NOMO-1 treated with DMSO at 0.1 percent for 48 hours (cell line): ENCODE data around the gene STAB1.

ENCODE experiments used
- DNase-seq: peaks from one replicate; lab custom pipeline; 2025; ENCODE audit not compliant: unreplicated experiment; lab: John Stamatoyannopoulos, UW

STAB1 gene

DNA sequence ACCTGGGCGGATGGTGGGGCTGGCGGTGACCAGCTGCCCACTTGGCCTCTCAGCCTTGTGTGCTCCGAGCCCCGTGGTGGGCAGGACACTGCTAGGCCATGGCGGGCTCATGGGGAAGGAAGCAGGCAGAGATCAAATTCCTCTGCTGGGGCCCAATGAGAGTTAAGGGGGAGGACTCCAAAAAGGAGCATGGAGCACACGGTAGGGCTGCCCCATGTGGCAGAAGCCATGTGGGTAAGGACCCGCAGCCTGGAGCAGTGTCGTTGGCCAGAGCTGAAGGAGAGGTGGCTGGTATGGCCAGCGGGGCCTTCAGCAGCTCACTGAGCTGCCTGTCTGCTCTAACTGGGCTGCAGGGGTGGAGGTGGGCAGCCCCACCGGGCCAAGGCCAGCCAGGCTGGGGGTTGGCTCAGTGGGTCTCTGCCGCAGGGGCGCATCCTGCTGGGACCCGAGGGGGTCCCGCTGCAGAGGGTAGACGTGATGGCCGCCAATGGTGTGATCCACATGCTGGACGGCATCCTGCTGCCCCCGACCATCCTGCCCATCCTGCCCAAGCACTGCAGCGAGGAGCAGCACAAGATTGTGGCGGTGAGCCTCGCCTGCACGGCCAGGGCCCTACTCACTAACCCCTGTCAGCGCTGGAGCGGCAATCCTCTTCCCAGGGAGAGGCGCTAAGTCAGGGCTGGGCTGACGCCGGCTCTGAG, 11.3 kb downstream of the STAB1 start:
- no peak for DNase-seq

DNA sequence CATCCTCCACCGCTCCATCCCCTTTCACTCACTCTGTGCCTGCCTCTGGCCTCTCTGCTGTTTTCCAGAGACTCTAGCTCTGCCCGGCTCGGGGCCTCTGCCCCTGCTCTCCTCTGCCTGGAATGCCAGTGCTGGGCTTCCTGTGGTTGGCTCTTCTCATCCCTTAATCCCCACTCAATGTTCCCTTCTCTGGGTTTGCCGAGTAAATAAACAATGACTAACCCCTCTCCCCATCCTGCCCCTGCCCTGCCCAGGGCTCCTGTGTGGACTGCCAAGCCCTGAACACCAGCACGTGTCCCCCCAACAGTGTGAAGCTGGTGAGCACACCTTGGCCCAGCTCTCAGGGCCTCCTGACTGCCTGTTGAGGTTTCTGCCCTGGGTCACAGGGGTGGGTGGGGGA, 12.2 kb downstream of the STAB1 start:
- no peak for DNase-seq

DNA sequence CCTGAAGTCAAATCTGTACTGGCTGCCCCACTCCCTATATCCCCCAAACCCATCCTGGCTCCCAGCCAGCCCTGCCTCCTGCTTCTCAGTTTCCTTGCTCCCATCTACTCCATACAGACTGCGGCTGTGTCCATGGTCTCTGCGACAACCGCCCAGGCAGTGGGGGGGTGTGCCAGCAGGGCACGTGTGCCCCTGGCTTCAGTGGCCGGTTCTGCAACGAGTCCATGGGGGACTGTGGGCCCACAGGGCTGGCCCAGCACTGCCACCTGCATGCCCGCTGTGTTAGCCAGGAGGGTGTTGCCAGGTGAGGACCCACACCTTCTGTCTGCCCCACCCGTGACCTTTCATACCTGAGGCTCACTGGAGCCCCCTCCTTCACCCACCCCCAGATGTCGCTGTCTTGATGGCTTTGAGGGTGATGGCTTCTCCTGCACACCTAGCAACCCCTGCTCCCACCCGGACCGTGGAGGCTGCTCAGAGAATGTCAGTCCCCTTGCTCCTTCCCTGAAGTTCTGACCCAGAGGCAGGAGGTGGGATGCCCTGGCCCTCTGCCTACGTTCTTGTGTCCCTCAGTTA, 14.7 kb downstream of the STAB1 start:
- DNase-seq = no peak

DNA sequence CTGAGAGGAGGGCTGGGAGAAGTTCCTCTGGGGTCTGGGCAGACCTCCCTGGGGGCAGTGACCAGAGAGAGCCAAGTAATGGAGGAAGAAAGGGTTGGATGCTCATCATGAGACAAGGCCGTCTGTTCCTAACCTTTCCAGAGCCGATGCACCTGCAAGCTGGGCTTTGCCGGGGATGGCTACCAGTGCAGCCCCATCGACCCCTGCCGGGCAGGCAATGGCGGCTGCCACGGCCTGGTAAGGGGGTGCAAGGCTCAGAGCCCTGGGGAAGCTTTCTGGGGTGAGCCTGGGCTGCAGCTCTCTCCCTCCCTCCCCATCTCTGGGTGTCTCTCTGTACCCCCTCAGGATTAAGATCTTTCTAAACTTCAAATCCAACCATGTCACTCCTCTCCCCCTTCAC, 16.4 kb downstream of the STAB1 start:
- no peak for DNase-seq

DNA sequence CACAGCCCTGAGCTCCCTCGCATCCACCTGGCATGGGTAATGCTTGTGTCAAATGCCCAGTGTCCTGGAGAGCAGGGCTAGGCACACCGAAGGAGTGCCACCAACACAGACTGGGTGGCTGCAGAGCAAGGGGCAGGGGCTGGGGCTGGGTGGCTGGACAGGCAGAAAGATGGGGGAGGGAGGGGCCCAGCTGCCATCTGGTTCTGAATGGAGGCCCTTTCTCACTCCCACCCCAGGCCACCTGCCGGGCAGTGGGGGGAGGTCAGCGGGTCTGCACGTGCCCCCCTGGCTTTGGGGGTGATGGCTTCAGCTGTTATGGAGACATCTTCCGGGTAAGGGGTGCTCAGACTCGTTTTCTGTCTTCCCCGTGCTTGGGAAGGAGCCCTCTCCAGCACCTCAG, 17.0 kb downstream of the STAB1 start:
- no peak for DNase-seq

DNA sequence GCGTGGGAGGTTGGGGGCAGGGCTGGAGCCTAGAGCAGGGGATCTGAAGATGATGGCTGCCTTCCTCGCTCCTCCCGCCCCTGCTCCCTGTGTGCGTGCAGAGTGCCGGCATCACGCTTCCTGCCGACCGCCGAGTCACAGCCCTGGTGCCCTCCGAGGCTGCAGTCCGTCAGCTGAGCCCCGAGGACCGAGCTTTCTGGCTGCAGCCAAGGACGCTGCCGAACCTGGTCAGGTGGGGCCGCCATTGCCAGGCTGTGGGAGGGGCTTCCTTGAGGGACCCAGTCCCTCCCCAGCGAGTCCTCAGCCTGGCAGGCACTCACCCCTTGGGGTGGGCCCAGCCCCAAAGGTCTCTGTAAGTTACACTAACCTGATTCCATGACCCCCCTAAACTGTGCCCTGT, 17.6 kb downstream of the STAB1 start:
- DNase-seq = no peak

DNA sequence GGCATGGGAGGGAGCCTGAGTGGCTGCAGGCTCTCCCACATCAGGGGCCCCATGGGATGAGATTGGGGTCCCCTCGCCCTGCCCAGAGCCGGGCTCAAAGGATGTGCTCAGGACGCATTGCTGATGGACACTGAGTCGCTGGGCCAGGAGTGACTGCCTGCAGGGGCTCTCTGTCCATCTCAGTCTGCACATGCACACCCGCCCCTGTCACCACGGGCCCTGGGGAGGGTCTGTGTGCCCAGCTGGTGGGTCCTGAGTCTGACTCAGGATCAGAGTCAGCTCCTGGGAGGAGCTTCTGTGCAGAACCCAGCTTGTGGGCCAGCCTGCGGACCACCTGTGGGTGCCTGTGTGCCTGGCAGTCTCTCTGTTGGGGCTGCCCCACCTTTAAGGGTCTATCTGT, 18.1 kb downstream of the STAB1 start:
- DNase-seq = no peak

DNA sequence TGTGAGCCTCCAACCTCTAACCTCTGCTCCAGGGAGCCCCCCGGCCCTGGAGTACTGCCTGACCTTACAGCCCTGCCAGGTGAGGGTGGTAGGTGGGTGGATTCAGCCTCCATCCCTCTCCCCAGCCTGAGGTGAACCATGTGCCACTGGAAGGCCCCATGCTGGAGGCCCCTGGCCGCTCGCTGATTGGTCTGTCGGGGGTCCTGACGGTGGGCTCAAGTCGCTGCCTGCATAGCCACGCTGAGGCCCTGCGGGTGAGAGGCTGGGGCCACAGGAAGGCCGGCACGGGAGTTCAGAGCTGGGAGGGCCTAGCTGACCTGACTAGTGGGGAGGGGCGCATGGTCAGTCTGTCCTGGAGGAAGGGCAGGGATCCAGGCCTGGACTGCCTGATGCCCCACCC, 19.4 kb downstream of the STAB1 start:
- no peak for DNase-seq

DNA sequence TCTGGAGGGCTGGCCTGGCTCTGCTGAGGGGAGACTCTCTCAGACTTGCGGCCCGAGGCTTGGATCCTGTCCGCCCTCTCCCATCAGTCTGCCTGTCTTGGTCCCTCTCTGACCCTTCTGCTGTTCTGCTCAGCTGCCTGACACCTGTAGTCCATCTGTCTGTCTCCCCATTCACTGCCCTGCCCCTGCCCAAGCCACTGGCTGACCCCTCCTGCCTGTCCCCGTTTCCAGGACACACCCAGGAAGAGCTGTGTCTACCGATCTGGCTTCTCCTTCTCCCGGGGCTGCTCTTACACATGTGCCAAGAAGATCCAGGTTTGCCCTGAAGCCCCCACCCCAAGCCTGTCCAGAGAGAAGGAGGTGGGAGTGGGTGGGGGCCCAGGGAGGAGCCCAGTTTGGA, 20.1 kb downstream of the STAB1 start:
- no peak for DNase-seq

DNA sequence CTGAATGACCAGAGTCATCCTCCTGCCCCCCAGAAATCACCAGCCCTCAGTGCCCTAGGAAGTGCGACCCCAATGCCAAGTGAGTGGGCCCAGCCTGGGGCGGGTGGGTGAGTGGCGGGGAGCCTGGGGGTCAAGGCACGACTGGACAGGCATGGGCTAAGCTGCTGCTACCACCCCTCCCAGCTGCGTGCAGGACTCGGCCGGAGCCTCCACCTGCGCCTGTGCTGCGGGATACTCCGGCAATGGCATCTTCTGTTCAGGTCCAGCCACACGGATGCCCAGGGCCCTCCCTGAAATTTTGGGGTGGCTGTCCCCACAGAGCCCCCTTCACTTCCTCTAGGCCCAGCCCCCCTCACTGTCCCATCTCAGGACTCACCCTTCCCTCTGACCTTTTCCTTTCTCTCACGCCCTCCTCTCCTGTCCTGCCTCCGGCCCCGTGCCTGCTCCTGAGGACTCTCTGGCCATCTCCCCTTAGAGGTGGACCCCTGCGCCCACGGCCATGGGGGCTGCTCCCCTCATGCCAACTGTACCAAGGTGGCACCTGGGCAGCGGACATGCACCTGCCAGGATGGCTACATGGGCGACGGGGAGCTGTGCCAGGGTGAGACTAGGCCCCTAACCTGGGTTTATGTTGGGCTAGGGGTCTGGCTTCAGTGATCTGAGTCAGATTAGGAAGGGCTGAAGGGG, 21.5 kb downstream of the STAB1 start:
- DNase-seq = no peak

DNA sequence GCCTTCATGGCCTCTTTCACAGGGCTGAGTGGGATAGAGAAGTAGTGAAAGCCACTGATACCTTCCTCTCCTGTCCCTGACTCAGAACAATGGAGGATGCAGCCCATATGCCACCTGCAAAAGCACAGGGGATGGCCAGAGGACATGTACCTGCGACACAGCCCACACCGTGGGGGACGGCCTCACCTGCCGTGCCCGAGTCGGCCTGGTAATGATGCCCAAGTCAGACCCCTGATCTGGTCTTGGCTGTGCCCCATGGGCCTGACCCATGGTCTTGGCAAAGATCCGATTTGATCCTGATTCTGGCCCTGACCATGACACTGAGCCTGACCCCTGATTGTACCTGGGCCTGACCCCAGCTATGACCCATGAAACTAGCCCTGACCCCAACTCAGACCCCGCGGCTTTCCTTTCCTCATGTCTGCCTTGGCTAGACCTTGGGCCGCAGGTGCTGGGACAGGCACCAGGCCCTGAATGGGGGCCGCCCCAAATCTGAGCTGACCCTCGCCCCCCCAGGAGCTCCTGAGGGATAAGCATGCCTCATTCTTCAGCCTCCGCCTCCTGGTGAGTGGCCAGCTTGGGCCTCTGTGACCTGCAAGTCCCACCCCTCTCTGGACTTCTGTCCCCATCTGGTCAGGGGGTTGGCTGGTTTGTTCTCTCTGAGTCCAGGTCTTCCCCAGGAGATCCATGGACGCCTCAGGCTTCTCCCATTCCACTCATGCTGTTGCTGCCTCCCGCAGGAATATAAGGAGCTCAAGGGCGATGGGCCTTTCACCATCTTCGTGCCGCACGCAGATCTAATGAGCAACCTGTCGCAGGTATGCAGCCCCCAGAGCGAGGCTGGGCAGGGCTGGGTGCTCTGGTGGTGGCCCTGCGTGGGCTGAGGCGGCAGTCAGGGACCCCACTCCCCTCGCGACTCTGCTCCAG, 22.9 kb downstream of the STAB1 start:
- DNase-seq = no peak

DNA sequence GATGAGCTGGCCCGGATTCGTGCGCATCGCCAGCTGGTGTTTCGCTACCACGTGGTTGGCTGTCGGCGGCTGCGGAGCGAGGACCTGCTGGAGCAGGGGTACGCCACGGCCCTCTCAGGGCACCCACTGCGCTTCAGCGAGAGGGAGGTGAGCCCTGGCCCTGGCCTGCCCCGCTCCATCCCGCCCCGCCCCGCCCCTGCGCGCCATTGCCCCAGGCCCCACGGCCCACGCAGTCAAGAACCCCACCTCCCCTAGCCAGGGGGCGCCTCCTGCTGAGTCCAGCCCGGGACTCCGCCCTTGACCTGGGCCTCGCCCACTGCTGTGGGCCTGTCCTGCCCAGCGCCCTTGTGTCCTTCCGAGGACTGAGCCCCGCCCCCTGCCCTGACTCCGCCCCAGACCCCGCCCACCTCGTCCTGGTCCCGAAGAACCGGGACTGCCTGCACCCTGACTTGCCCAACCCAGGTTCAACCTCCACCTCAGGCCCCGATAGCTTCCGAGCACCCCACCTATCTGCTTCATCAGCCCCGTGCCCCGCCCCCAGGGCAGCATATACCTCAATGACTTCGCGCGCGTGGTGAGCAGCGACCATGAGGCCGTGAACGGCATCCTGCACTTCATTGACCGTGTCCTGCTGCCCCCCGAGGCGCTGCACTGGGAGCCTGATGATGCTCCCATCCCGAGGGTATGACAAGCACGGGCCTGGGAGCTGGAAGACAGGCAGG, 23.7 kb downstream of the STAB1 start:
- no peak for DNase-seq

DNA sequence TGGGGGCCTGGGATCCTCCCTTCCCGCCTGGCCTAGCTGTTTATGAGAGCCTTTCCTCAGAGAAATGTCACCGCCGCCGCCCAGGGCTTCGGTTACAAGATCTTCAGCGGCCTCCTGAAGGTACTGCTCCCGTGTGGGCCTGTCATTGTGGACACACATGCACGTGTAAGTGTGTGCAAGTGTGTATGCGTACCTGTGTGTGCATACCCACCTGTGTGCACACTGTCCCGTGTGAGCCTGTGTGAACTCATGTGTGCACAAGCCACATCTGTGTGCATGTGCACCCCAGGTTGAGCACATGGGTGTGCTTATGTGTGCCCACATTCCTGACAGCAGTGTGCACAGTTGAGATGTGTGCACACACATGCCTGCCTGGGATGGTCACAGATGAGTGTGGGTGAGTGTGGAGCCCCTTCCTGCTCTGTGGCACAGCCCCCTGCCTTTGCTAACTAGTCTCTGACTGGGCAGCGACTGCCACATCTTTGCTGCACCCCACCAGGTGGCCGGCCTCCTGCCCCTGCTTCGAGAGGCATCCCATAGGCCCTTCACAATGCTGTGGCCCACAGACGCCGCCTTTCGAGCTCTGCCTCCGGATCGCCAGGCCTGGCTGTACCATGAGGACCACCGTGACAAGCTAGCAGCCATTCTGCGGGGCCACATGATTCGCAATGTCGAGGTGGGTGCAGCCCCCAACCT, 24.5 kb downstream of the STAB1 start:
- DNase-seq = no peak

DNA sequence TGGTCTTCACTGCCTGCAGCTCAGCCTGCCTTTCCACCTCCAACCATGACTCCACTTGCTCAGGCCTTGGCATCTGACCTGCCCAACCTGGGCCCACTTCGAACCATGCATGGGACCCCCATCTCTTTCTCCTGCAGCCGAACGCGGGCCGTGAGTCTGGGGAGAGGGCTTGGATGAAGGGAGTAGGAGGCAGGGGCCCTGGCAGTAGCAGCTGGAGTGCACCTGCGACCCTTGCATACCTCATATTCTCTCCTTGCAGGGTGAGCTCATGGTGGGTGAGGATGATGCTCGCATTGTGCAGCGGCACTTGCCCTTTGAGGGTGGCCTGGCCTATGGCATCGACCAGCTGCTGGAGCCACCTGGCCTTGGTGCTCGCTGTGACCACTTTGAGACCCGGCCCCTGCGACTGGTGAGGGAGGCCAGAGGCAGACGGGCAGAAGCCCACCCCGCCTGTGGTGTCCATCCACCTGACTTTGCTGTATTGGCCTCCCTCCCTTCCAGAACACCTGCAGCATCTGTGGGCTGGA, 25.1 kb downstream of the STAB1 start:
- DNase-seq = no peak

DNA sequence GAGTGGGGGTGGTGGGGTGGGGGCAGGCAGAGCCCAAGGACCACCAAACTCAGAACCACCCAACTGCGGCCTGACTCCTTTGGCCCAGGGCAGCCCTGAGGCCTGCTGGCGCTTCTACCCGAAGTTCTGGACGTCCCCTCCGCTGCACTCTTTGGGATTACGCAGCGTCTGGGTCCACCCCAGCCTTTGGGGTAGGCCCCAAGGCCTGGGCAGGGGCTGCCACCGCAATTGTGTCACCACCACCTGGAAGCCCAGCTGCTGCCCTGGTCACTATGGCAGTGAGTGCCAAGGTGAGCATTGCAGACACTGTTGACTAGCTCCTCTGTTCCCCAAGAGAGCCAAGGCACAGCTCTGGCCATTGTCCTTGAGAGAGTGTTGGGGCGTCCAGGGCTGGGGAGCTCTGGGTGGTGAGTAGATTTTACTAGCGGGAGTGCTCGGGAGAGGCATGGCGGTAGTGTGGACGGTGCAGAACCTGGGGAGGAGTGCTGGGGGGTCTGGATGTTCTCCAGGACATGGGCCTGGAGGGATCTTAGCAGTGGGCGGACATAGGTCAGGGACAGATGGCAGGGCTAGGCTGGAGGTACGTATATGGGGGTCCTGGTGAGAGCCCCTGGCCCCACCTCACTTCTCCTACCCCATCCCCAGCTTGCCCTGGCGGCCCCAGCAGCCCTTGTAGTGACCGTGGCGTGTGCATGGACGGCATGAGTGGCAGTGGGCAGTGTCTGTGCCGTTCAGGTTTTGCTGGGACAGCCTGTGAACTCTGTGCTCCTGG, 25.8 kb downstream of the STAB1 start:
- DNase-seq = no peak

DNA sequence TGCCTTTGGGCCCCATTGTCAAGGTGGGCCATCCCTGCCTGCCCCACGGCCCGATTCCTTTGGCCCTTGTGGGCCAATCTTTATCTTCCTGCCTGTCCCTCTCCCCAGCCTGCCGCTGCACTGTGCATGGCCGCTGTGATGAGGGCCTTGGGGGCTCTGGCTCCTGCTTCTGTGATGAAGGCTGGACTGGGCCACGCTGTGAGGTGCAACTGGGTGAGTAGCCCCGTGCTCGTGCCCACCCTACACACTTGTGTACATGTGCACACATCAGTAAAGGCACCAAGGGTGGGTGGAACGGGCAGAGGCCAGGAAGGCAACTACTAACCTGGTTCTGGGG, 26.3 kb downstream of the STAB1 start:
- no peak for DNase-seq

DNA sequence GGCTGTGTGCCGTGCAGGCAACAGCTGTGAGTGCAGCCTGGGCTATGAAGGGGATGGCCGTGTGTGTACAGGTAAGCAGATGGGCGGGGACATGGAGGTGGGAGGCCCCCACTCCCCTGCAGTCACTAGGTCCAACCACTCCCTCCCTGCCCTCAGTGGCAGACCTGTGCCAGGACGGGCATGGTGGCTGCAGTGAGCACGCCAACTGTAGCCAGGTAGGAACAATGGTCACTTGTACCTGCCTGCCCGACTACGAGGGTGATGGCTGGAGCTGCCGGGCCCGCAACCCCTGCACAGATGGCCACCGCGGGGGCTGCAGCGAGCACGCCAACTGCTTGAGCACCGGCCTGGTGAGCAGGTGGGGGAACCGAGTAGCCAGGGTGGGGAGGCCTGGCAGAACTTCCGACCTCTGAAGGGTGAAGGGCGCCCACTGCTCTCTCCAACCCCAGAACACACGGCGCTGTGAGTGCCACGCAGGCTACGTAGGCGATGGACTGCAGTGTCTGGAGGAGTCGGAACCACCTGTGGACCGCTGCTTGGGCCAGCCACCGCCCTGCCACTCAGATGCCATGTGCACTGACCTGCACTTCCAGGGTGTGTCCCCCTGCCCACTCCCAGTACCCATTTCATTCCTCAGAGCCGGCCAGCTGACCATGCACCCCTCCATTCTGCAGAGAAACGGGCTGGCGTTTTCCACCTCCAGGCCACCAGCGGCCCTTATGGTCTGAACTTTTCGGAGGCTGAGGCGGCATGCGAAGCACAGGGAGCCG, 26.9 kb downstream of the STAB1 start:
- DNase-seq = no peak

DNA sequence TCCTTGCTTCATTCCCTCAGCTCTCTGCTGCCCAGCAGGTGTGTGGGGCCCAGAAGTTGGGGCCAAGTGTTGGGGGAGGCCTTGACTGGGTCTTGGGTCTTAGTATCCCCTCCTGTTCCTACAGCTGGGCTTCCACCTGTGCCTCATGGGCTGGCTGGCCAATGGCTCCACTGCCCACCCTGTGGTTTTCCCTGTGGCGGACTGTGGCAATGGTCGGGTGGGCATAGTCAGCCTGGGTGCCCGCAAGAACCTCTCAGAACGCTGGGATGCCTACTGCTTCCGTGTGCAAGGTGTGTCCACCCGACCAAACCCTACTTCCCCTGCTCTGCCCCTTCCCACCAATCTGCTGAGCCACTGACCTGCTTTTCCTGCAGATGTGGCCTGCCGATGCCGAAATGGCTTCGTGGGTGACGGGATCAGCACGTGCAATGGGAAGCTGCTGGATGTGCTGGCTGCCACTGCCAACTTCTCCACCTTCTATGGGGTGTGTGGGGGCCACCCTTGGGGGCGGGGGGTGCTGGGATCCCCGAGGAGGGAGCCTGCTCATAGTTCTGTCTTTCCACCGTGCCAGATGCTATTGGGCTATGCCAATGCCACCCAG, 27.6 kb downstream of the STAB1 start:
- DNase-seq = no peak
